IPS DF 4.7 (cell line): ENCODE results near the gene CDK5R1.

Experiments used
- DNase-seq: peaks from one replicate; pipeline ENCODE4 v3.0.0-alpha.2; 2013; ENCODE audit warnings: low spot score; ENCODE audit errors: extremely low read depth

CDK5R1 gene

DNA sequence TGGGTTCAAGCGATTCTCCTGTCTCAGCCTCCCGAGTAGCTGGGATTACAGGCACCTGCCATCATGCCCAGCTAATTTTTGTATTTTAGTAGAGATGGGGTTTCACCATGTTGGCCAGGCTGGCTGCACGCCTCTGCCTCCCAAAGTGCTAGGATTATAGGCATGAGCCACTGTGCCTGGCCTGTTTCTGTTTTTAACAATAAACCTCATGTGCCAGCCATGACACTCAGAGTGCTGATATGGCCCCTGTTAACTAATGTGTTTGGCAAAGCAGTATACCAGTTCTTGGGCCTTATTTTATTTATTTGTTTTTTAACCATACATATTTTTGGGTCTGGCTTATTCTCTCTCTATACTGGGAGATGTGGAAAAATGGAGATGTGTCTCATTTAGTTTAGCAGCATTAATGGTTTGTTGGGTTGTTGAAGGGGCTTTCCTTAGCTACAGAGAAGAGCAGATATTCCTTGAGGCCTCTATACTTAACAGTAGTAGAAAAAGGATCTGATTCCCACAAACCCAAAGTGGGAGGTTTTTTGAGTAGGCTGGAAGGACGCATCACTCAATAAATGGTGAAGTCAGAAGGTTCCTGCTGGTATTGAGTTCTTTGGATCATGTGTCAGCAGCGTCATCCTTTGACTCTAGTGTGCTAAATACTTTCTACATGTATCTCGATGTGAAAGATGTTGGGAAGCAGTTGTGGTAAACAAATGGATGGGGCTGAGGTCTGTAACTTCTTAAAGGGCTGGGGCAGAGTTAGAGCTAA lies 16.2 kb upstream of the CDK5R1 start:
- no peak for DNase-seq

DNA sequence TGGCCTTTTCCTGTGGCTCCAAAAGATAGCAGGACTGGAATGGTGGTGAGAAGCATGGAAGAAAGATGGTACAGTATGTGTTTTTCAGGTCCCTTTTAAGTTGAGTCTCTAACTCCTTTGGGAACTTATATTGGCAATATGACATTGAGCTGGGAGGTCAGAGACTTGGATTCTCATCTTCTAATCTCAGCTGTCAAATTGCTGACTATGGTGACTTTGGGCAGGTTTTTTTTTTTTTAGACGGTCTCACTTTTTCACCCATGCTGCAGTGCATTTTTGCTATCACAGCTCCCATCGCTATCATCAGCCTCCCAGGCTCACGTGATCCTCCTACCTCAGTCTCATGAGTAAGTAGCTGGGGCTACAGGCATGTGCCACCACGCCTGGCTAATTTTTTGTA lies 15.1 kb upstream of the CDK5R1 start:
- no peak for DNase-seq

DNA sequence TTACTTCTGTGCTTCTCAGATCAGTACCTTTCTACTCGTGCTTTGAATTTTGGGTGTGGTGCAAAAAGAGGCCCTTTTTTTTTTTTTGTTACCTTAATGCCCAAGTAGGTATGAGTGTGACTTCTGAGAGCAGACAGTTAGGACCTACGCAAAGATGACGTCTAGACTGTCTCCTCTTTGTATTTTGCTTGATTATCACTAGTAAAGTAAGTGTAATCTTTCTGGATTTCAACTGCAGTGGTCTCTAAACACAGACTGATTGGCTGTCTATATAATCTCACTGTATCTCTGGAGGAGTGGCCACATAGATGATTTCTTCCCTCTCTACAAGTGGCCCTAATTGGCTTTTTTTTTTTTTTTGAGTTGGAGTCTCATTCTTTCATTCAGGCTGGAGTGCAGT lies 11.5 kb upstream of the CDK5R1 start:
- DNase-seq = no peak

DNA sequence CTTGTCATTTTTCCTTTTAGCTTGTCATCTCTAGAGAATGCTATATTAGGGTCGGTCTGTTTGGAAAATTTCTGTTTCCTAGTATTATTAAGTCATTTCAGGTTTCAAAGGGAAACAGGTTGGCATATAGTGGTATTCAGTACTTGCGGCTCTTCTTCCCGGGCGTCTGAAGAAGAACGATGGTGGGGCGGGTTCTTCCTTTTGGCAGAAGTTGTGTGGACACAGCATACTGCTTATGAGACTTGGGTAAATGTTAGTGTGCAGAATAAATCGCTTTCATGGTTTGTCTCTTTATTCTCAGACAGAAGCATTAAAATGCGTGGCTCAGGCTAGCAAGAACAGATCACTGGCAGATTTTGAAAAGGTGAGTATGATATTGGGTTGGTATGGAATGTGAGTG lies 9.6 kb upstream of the CDK5R1 start:
- no peak for DNase-seq

DNA sequence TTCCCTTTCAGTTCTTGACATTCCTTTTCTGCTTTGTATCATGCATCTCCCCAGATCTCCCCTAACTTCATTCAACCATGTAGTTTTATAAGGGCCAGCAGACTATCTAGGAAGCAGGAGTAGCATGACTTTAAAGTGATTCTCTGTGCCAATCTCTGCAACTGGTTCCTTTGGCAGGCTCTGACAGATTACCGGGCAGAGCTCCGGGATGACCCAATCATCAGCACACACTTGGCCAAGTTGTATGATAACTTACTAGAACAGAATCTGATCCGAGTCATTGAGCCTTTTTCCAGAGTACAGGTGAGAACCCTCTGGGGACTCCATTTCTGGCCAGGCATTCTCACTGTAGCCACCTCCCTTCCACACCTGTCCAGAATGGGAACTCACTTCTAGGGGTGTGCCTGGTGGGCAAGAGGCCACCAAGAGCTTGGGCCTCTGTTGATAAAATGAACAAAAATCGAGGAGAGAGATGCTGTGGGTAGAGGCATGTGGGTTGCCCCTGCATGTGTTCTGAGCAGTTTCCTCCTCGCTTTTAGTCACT lies 7.6 kb upstream of the CDK5R1 start:
- no peak for DNase-seq

DNA sequence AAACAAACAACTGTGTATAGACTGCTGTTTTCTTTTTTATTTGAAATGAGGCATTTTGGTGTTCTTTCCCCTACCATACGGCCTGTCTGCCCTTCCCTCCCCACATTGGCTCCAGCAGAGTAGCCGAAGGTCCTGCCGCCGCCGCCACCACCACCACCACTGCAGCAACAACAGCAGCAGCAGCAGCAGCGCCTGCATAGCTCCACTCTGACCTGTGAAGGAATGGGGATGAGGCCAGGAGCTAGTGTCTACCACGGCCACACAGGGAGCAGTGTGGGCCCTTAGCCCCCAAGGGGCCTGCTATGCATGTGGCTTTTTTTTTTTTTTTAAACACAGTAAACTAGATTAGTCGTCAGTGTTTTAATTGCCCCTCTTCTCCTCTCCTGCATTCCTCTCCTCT lies 5.6 kb upstream of the CDK5R1 start:
- no peak for DNase-seq

DNA sequence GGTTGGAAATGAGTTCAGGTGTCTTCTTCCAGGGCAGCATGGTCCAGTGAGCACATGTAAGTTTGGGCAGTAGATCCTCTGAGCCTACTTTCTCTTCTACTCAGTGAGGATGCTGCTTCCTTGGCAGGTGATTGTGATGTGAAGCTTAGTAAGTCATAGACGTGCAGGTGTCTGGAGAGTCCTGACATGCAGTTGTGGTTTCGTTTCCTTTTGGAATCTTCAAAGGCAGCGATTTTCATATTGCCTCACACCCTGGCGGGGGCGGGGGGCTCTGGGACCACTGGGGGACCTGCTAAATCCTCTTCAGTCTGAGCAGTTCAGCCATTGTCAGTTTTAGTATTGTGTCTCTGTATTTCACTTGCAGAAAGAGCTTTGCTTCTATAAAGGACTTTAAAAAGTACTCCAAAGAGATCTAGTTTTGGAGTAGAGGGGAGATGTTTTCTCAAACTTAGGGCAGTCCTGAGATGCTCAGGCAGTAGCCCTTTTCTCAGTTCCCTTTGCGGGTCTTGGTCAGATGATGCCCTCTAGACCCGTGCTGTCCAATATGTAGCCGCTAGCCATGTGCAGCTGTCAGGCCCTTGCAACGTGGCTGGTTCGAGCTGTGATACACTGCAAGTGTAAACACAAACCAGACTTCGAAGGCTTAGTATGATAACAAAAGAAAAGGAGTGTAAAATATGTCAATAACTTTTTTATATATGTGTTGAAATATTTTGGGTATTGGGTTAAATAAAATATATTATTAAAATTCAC lies 4.0 kb upstream of the CDK5R1 start:
- no peak for DNase-seq

DNA sequence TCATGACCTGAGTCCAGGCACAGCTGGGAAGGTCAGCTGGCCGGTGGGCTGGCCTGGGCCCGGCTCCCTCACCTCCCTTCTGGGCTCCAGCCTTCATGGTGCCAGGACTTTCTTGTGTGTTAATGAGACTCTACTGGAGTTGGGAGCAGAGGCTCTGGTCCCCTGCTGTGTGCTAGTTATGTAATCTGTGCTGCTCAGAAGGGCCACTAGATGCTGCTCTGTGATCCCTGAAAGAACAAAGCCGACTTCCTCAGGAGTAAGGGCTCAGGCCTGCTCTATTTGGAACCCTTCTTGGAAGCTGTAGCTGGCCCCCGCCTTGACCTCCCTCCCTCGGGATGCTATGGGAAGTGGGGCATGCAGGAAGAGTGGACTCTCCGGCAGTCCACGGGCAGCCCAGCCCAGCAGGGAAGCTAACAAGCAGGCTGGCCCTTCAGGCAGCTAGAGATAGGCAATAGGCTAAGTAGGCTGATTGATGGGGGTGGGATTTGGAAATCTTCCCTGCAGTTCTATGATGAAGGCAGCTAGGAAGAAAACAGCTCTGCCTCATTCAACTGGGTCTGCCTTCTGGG lies 3.3 kb upstream of the CDK5R1 start:
- DNase-seq = peak; percentile 64

DNA sequence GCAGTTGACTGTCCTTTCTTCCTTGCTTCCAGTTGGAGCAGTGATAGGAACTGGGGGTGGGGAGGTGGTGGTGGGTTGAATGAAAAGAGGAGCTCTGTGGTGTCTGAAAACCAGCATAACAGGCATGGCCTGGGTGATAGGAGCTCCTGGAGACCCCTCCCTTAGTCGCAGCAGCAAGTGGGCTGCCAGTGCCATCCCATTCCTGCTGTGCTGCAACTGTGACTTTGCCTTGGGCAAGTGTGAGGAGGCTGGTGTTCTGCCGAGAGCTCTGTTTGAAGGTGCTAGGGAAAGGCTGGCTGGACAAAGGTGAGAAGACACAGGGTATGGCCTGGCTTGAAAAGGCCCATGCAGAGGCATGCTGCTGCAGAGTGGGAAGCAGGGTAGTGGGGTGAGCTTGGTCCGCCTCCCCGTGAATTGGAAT lies 2.7 kb upstream of the CDK5R1 start:
- no peak for DNase-seq

DNA sequence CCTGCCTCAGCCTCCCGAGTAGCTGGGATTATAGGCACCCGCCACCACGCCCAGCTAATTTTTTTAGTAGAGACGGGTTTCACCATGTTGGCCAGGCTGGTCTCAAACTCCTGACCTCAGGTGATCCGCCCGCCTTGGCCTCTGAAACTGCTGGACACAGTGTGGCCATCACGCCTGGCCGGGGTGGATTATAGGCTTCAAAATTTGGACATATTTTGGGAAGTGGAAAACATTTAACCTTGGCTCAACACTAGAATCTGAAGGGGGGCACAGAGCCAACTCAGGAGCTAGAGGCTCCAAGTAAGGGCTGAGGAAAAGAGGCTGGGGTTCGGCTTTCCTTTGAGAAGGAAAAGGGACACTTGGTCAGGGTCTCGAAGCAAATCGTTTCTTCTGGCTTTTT lies 2.2 kb upstream of the CDK5R1 start:
- no peak for DNase-seq

DNA sequence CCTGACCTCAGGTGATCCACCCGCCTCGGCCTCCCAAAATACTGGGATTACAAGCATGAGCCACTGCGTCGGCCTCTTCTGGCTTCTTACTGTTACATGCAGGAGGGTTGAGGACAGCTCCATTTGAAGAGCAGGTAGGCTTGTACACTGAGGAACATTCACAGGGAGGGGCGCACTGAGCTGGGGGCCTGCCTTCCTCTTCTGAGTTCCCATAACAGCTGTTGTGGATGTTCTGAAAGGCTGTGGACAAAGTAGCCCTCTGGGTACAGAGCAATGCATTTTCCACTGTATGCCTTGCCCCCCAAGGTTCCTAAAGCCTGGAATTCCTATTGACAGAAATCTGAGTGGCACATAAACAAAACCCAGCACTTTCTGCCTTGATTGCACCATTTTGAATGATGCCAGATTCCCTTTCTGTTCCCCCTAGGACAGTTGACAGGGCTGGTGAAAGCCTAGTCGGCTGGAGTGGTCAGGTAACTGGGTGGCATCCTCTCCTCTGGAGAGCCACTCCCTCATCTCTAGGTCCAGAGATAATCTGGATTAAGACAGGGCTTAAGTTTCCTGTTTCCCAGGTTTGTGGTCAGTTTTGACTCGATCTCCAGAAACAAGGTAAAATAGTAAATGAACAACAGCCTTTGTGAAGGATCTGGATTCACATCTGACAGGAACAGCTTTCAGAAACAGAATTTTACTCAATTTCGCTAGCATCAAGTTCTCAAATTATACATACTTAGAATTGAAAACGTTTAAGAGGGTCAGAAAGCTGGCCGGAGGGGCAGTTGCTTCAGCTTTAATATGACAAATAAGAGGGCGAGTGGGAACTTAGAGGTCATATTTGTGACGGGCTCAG lies 1.3 kb upstream of the CDK5R1 start:
- DNase-seq = no peak

DNA sequence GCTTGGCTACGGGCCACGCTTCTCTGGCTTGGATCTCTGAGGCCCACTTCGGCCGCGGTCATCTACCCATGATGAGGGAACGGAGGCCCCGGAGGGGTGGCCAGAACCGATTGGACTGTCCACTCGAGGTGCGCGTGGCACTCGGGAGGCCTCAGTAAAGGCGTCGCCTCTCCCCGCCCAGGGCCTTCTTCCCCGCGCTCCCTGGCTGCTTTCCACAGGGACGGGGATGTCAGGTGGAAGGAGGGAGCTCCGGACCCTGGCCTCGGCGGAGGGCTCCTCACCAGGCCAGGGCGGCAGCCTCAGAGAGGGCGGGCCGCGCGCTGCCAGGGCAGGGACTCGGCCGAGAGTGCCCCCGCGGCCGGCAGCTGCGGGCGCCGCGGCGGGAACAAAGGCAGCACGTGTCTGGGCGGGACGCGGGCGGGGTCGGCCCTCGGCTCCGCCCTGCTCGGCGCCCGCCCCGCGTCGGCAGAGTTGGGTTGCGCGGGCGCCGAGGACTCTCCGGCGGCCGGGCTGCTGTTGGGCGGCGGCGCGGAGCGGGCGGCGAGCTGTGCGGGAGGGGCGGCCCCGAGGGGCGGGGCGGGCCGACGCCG lies 587 bp upstream of the CDK5R1 start:
- no peak for DNase-seq

DNA sequence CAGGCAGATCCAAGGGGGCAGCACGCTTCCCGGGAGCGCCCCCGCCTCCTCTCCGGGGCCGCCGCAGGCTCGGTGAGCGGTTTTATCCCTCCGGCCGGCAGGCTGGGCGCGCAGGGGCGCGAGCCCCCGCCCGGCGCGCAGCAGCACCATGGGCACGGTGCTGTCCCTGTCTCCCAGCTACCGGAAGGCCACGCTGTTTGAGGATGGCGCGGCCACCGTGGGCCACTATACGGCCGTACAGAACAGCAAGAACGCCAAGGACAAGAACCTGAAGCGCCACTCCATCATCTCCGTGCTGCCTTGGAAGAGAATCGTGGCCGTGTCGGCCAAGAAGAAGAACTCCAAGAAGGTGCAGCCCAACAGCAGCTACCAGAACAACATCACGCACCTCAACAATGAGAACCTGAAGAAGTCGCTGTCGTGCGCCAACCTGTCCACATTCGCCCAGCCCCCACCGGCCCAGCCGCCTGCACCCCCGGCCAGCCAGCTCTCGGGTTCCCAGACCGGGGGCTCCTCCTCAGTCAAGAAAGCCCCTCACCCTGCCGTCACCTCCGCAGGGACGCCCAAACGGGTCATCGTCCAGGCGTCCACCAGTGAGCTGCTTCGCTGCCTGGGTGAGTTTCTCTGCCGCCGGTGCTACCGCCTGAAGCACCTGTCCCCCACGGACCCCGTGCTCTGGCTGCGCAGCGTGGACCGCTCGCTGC lies 832 bp downstream of the CDK5R1 start:
- DNase-seq = no peak

DNA sequence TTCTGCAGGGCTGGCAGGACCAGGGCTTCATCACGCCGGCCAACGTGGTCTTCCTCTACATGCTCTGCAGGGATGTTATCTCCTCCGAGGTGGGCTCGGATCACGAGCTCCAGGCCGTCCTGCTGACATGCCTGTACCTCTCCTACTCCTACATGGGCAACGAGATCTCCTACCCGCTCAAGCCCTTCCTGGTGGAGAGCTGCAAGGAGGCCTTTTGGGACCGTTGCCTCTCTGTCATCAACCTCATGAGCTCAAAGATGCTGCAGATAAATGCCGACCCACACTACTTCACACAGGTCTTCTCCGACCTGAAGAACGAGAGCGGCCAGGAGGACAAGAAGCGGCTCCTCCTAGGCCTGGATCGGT lies 1.4 kb downstream of the CDK5R1 start:
- DNase-seq = no peak

DNA sequence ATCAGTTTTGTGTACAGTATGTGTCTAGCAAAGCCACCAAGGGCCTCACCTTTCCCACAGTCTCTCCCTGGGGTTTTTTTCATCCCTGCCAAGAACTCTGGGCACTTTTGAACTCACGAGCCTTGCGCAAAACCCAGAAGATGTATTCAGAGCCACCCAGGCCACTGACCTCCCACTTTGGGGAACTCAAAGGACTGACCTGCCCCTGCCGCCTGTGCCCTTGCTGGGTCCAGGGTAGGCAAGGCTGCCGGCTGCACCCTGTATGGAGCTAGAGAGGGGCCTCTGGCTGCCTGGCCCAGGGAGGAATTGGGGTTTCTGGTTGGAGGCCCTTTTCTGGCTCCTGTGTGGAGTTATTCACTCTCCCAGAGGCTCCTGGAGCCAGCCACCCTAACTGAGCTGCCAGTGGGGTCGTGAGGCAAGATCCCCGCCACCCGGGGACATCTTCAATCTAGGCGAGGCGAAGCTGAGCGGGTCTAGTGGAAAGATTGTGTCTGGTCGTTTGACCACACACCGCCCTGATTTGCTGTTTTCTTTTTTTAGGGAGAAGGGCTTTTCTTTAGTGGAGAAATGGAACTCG lies 1.9 kb downstream of the CDK5R1 start:
- no peak for DNase-seq

DNA sequence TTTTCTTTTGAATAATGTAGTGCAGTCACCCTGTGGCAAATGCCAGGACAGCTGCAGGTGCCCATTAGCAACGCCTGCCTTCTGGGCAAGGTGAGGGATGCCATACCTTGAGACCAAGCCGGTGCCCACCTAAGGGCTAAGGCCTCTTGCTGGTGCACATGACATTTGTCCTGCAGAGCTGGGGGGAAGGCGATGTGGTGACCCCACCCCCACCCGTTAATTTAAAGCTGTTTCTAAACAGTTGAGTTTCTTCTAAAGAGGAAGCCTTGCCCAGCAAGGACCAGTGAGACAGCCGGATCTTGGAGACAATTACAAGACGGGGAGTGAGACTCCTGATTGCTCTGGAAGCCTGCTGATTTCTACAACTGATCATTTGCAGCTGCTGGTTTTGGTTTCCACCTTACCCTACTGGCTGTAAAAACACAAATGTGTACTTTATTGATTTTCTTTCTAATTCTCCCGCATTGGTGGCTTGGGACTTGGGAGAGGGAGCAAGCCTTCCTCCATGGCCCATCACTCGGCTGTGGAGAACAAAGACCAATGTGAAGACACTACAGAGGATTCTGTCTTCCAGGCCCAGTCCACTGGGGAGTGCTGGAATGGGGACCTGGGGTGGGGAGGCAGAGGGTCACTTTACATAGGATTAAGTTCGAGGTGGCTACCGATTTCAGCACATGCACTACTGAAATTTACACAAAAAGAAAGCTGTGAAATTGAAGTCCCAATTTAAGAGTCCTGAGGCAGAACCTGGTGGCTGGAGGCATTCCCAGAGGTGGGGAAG lies 2.7 kb downstream of the CDK5R1 start:
- DNase-seq = no peak

DNA sequence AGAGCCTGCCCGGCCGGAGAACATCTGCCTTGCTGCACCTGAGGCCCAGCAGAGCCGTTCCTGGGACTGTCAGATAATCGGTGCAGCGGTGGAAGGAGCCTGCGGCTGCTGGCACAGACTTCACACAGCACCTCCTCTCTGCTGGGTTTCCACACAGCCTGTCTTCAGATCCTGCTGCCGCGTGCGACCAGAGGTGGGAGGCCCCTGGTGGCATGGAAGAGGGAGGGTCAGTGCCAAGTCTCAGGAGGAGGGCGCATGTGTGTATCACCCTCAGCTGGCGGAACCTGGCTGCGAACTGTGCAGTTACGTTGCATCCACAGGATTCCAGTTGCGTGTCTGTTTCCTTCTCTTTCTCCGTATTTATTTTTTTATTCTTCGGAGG lies 3.3 kb downstream of the CDK5R1 start:
- no peak for DNase-seq

DNA sequence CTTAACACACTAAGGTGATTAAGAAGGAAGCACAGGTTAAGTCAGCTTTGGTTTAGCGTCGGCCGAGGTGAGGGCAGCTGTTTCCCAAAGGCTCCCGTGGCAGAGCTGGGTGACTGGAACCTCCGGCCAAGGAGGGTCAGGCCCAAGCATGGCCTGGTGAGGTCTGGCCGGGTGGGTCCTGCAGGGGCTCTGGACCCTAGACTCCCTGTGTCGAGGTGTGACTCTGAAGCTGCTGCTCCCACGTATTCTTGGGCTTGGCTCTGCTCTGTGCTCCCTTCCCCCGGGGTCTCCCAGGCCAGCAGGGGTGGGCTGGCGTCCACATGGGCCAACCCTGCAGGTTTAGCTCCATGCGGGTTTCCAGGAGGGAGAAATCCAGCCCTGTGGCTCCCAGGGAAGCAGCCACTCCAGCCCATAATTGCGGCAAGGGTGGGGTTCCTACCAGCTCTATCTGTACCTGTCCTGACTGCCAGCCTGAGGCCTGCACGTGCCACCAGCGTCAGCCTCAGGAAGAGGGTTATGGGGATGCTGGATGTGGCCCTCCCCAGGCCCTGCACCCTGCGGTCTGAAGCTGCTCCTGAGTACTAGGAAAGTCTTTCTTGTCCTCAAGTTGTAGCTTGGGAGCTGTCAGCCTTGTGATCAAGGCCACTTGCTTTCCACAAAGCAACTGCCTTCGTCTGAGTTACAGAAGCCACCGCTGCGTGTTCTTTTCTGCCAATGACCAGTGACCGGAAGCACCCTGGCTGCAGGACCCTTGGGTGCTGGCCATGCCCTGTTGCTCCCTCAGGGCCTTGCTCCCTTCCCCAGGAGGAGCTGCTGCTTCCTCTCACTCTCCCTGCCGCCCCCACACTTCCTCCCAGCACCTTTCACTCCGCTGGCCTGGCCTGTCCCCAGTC lies 4.8 kb downstream of the CDK5R1 start:
- DNase-seq = no peak

DNA sequence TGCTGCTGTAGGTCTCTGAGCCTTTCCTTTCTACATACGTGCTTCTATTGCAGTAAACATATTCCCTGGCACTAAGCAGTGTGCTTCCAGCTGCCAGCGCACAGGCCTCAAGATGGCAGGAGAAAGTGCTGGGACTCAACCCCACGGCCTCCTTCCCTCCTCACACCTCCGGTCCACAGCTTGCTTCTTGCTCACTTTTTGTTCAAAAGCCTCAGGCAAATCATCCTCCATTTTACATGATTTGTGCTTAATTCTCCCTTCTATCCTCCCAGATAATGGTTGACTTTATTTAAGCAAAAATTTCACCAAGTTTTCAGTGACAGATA lies 5.4 kb downstream of the CDK5R1 start:
- no peak for DNase-seq
